ENCODE measurements around the gene DTYMK. TPM values are rescaled to one million over a fixed set of nuclear protein-coding genes. Genes with fewer than 3 reads are reported as not detected.

Gene DTYMK
- total and polyA plus RNA-seq, 2 donors (not counting 3 experiments of a cell fraction or from before 2014, with no cell fraction given) = 67.0 to 104 TPM

- Histone ChIP-seq H4K20me1 (replicated peaks; ENCODE audit: control insufficient read depth, extremely low read depth, insufficient read depth, low read length) (no peaks in the 10 kb centered on the region), H3K4me2 (ENCODE audit: insufficient read depth, low read length) (no peak overlapping the region), H3K4me3 (replicated peaks in 1 of 3; ENCODE audit: insufficient read depth in 1 of 3, low read depth in 1 of 3, low read length in 3 of 3) (no peak overlapping the region), H3K9ac (replicated peaks; ENCODE audit: extremely low read depth, insufficient read depth, low read length) (no peak overlapping the region), H3K4me1 (ENCODE audit: control insufficient read depth, extremely low read depth, insufficient read depth, low read length) (no peaks in the 10 kb centered on the region), H3K79me2 (ENCODE audit: control insufficient read depth, insufficient read depth, low read length) (peaks cover 71% of the 10 kb centered on the region), H3K9me1 (replicated peaks; ENCODE audit: control insufficient read depth, extremely low read depth, insufficient read depth, low read length) (no peaks in the 10 kb centered on the region), H3K27ac (ENCODE audit: insufficient read depth, low read depth, low read length) (no peak overlapping the region), H2AFZ (ENCODE audit: low read depth, low read length) (no peak overlapping the region), H3K27me3 (ENCODE audit: control insufficient read depth in 2 of 2, insufficient read depth in 2 of 2, low read length in 2 of 2) (no peaks in the 10 kb centered on the region), H3K36me3 (ENCODE audit: control insufficient read depth in 2 of 2, extremely low read depth in 1 of 2, insufficient read depth in 2 of 2, low read length in 2 of 2) (no peaks in the 10 kb centered on the region), H3K9me3 (replicated peaks; ENCODE audit: control insufficient read depth, insufficient read depth, low read length) (no peaks in the 10 kb centered on the region)
- dilution Hi-C loops (cut with MboI; ENCODE audit: extremely low pct_ligation_motif_present, low sequenced_read_pairs) (no loop called here), intact Hi-C loops (cut with micrococcal nuclease) (no loop called here)
- no TSS peak for BruUV-seq (replicated peaks)
- CTCF ChIA-PET = no interaction called here
- FAIRE-seq (no peak), DNase-seq (ENCODE audit: low read depth, low spot score) (no peak)
- POLR2A ChIA-PET = no interaction called here
- TF ChIP-seq POLR2AphosphoS5 (IDR thresholded peaks at IDR 0.05; ENCODE audit: insufficient read depth, low read depth, low read length) = no peak
- no peak for TF ChIP-seq JUN (IDR thresholded peaks at IDR 0.05; ENCODE audit: borderline replicate concordance, insufficient read depth, insufficient read length, low read depth)
- no peak for TF ChIP-seq CTCF (IDR thresholded peaks at IDR 0.05; ENCODE audit: extremely low read depth in 1 of 2, insufficient read depth in 1 of 2, low read depth in 1 of 2, low read length in 2 of 2)
These were observed 41.3 kb downstream of the DTYMK start for GRCh38 chr2:241645056-241645914.

GRCh38 chr2:241641631-241642030 is 45.0 kb downstream of the DTYMK start:
- Histone ChIP-seq H3K36me3 (ENCODE audit: control insufficient read depth in 2 of 2, extremely low read depth in 1 of 2, insufficient read depth in 2 of 2, low read length in 2 of 2) (peaks cover 2 to 5% of the 10 kb centered on the region in 2 experiments), H3K9me1 (replicated peaks; ENCODE audit: control insufficient read depth, extremely low read depth, insufficient read depth, low read length) (no peaks in the 10 kb centered on the region), H3K79me2 (ENCODE audit: control insufficient read depth, insufficient read depth, low read length) (peaks cover 75% of the 10 kb centered on the region), H3K9ac (replicated peaks; ENCODE audit: extremely low read depth, insufficient read depth, low read length) (no peak overlapping the region), H3K27ac (ENCODE audit: insufficient read depth, low read depth, low read length) (no peak overlapping the region), H3K27me3 (ENCODE audit: control insufficient read depth in 2 of 2, insufficient read depth in 2 of 2, low read length in 2 of 2) (no peaks in the 10 kb centered on the region), H3K4me1 (ENCODE audit: control insufficient read depth, extremely low read depth, insufficient read depth, low read length) (peaks cover 8% of the 10 kb centered on the region), H3K9me3 (replicated peaks; ENCODE audit: control insufficient read depth, insufficient read depth, low read length) (no peaks in the 10 kb centered on the region), H4K20me1 (replicated peaks; ENCODE audit: control insufficient read depth, extremely low read depth, insufficient read depth, low read length) (peaks cover 2% of the 10 kb centered on the region), H2AFZ (ENCODE audit: low read depth, low read length) (no peak overlapping the region), H3K4me2 (ENCODE audit: insufficient read depth, low read length) (no peak overlapping the region), H3K4me3 (replicated peaks in 1 of 3; ENCODE audit: insufficient read depth in 1 of 3, low read depth in 1 of 3, low read length in 3 of 3) (no peak overlapping the region)
- CTCF ChIA-PET = interaction anchor here (0.6 to 2.2 kb wide), 2 partner anchors 18 to 128 kb away, joined by 4 to 10 read pairs; no protein-coding TSS in a partner anchor
- dilution Hi-C loops (cut with MboI; ENCODE audit: extremely low pct_ligation_motif_present, low sequenced_read_pairs) (no loop called here), intact Hi-C loops (cut with micrococcal nuclease) (no loop called here)
- POLR2A ChIA-PET = interaction anchor here (0.6 kb wide), 1 partner anchor 51 kb away, joined by 15 read pairs; no protein-coding TSS in a partner anchor
- DNase-seq (ENCODE audit: low read depth, low spot score) (no peak), FAIRE-seq (no peak)
- TF ChIP-seq POLR2AphosphoS5 (IDR thresholded peaks at IDR 0.05; ENCODE audit: insufficient read depth, low read depth, low read length) = no peak
- BruUV-seq (replicated peaks) = no TSS peak
